ENCODE measurements around the gene ETFRF1.

Gene ETFRF1

DNA sequence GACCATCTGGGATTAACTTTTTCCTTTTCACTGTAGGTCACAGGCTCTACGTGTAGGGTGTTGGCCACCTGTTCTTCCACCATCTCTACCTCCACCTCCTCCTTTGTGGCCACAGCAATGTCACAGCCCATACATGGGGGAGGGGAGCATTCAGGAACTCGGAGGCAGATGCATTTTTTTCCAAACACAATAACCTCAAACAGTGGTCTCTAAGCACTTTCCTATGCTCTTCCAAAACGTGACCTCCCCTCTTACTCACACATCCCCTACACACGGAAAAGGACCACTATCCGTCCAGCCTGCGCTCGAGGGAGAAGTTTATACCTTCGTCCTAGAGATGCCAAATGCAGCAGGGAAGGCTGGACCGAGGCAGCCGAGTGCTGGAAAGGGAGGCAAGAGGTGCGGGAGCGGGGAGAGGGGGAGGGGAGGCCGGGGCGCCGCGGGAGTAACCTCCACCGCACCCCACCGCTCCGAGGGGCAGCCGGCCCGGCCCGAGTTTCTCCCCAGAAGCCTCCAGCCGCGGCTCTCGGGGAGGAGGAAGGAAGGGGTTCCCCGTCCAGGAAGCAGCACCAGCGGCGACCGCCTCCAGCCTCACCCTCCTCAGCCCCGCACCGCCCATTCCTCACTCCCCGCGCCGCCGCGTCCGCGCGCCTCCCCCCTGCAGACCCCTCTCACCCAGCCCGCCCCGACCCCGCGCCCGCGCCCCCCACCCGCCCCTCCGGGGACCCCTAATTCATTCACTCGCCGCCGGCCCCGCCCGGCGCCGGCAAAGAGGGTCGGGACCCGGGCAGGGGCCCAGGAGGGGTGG lies 55.1 kb downstream of the ETFRF1 start:
- peak; percentile 74 for DNase-seq (ENCODE audit: low spot score)
- TF ChIP-seq, protein P1, sequence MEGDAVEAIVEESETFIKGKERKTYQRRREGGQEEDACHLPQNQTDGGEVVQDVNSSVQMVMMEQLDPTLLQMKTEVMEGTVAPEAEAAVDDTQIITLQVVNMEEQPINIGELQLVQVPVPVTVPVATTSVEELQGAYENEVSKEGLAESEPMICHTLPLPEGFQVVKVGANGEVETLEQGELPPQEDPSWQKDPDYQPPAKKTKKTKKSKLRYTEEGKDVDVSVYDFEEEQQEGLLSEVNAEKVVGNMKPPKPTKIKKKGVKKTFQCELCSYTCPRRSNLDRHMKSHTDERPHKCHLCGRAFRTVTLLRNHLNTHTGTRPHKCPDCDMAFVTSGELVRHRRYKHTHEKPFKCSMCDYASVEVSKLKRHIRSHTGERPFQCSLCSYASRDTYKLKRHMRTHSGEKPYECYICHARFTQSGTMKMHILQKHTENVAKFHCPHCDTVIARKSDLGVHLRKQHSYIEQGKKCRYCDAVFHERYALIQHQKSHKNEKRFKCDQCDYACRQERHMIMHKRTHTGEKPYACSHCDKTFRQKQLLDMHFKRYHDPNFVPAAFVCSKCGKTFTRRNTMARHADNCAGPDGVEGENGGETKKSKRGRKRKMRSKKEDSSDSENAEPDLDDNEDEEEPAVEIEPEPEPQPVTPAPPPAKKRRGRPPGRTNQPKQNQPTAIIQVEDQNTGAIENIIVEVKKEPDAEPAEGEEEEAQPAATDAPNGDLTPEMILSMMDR (IDR thresholded peaks at IDR 0.05; ENCODE audit: borderline replicate concordance, control extremely low read depth, extremely low read depth, insufficient read depth, missing control alignments), result no peak
- in situ Hi-C loops (cut with MboI; ENCODE audit: low sequenced_read_pairs, unreplicated experiment), result no loop called here

DNA sequence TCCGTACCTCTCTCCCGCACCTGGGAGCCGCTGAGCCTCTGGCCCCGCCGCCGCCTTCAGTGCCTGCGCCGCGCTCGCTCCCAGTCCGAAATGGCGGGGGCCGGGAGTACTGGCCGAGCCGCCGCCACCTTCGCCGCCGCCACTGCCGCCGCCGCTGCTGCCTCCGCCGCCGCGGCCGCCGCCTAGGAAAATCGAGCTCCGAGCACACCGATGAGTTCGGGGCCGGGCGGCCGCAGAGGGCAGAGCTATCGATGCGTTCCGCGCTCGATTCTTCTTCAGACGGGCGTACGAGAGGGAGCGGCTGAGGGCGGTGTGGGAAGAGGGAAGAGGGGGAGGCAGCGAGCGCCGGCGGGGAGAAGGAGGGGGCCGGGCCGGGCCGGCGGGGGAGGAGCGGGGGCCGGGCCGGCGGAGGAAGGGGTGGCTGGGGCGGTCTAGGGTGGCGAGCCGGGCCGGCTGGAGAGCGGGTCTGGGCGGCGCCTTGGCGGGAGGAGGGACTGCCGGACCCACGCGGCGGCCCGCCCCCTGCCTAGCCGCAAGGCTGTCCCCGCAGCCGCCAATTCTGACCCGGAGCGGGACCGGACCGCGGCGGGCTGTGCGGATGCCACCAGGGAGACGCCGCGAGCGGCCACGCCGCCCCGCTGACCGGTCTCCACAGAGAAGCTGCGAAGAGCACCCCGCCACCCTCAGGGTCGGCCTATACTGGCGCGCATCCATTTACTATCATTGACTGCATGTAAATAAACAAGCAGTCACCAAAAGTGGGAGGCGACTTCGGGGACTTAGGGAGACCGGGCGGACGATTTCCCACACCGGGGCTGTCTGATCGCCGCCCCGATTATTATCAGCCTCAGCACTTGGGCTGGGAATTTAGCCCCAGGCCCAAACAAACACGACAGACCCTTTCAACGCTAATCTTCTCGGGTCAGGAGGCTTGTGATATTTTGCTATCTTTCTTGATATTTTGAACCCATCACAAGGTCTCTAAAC lies 56.0 kb downstream of the ETFRF1 start, which contains the start of gene KRAS:
TSS of gene KRAS (minus strand) at position 186 of the 987 bp plus-strand sequence.
- DNase-seq (ENCODE audit: low spot score), result peak; percentile 93
- TF ChIP-seq, protein P1 (IDR thresholded peaks at IDR 0.05; ENCODE audit: borderline replicate concordance, control extremely low read depth, extremely low read depth, insufficient read depth, missing control alignments), result no peak
- in situ Hi-C loops (cut with MboI; ENCODE audit: low sequenced_read_pairs, unreplicated experiment), result no loop called here

DNA sequence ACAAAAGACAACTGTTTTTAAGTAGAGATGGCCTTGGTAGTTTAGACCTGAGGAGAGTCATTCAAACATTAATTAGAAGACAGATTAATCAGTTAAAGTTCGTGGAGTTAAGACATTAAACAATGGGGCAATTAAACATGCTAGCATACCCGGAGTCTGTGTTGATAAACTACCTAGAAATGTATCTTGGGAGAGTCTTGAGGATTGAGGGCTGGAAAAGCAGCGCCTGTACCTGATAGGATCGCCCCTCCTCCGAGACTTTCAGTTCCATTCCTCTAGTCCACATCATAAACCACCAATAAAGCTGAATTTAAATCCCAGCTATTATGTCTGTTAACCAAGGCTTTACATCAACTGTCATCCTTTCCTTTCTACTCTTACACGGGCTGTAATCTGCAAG lies 56.7 kb downstream of the ETFRF1 start:
- TF ChIP-seq, protein P1 (IDR thresholded peaks at IDR 0.05; ENCODE audit: borderline replicate concordance, control extremely low read depth, extremely low read depth, insufficient read depth, missing control alignments), result no peak
- in situ Hi-C loops (cut with MboI; ENCODE audit: low sequenced_read_pairs, unreplicated experiment), result no loop called here
- no peak for DNase-seq (ENCODE audit: low spot score)

DNA sequence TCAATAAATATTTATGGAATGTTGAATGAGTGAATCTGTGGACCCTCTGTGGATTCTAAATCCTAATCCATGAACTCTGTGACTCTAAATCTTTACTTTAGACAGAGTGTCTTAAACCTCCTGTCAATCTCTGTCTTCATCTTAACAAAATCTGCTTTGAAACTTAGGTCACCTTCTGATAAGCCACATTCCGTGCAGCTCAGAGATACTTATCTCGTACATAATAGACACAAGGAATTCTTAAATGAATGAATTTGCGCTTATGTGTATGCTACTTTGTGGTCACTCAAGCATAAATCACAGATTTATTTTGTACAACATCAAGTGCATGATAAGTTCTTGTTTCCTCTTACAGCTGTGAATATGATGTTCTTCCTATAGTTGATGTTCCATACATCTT lies 57.9 kb downstream of the ETFRF1 start:
- TF ChIP-seq, protein P1 (IDR thresholded peaks at IDR 0.05; ENCODE audit: borderline replicate concordance, control extremely low read depth, extremely low read depth, insufficient read depth, missing control alignments), result no peak
- in situ Hi-C loops (cut with MboI; ENCODE audit: low sequenced_read_pairs, unreplicated experiment), result no loop called here

DNA sequence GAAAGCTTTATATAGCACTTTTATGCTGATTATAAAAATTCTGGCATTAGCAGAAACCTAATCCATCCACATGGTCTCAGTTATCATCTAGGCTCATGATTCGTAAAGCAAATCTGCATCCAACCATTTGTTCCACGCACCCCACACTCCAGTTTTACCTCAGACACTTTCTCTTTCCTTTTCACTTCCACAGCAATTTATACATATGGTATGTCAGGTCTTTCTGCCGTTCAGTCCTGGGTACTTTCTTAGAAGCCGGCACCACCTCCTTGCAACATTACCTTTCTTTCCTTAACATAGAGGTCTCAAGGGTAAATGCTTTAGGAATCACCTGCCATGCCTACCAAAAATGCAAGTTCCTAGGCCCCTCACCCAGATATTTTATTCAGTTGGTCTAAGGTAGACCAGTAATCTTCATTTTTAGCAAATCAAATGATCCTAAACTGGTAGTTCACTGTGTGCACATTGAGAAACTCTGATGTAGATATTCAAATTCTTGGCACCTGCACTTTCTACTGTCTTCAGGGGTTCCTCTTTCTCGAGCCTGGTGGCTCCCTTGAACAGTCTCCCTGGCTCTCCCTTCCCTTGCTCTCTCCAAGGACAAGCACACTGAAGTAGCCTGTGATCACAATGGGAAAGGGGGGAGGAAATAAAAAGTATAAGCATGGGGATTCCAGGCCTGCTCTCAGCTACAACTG lies 58.5 kb downstream of the ETFRF1 start:
- no peak for DNase-seq (ENCODE audit: low spot score)
- TF ChIP-seq, protein P1 (IDR thresholded peaks at IDR 0.05; ENCODE audit: borderline replicate concordance, control extremely low read depth, extremely low read depth, insufficient read depth, missing control alignments), result no peak
- in situ Hi-C loops (cut with MboI; ENCODE audit: low sequenced_read_pairs, unreplicated experiment), result no loop called here

More for the DNA sequence above, 57.9 kb downstream of the ETFRF1 start:
- no peak for DNase-seq (ENCODE audit: low spot score)
